ENCODE measurements around the gene FAM174A. TPM values are rescaled to one million over a fixed set of nuclear protein-coding genes. Genes with fewer than 3 reads are reported as not detected.

The FAM174A gene
- total and polyA plus RNA-seq, 2 donors (not counting 3 experiments of a cell fraction or from before 2014, with no cell fraction given): 11.8 to 15.2 TPM

GRCh38 chr5:100577506-100577905 is 42.3 kb downstream of the FAM174A start:
- TF ChIP-seq POLR2A (IDR thresholded peaks at IDR 0.05; ENCODE audit: low read depth, low read length) (no peak), MYC (IDR thresholded peaks at IDR 0.05; ENCODE audit: low read depth, low read length) (no peak), GATA2 (IDR thresholded peaks at IDR 0.05; ENCODE audit: insufficient read depth, insufficient read length, low read depth, low read length) (no peak), JUN (IDR thresholded peaks at IDR 0.05; ENCODE audit: borderline replicate concordance, insufficient read depth, insufficient read length, low read depth) (no peak), EZH2 (IDR thresholded peaks at IDR 0.05; ENCODE audit: borderline replicate concordance, low read depth, low read length, severe bottlenecking) (no peak), MAX (IDR thresholded peaks at IDR 0.05; ENCODE audit: insufficient read depth, insufficient read length) (no peak), POLR2AphosphoS5 (IDR thresholded peaks at IDR 0.05; ENCODE audit: insufficient read depth, low read depth, low read length) (no peak), CTCF (IDR thresholded peaks at IDR 0.05; ENCODE audit: extremely low read depth in 1 of 2, insufficient read depth in 1 of 2, low read depth in 1 of 2, low read length in 2 of 2) (no peak), FOS (IDR thresholded peaks at IDR 0.05; ENCODE audit: borderline replicate concordance, insufficient read depth, low read length) (no peak)
- POLR2A ChIA-PET: no interaction called here
- dilution Hi-C loops (cut with MboI; ENCODE audit: extremely low pct_ligation_motif_present, low sequenced_read_pairs): no loop called here
- DNase-seq (ENCODE audit: low read depth, low spot score) (no peak), FAIRE-seq (no peak)
- H2AFZ ChIP-seq (ENCODE audit: low read depth, low read length): no peak overlapping the region
- H3K4me2 ChIP-seq (ENCODE audit: insufficient read depth, low read length): no peak overlapping the region
- H3K27me3 ChIP-seq (ENCODE audit: control insufficient read depth in 2 of 2, insufficient read depth in 2 of 2, low read length in 2 of 2): no peaks in the 10 kb centered on the region
- intact Hi-C loops (cut with micrococcal nuclease): loop anchor here (2.0 kb wide), 1 partner anchor 263 kb away; no protein-coding TSS in a partner anchor
- BruUV-seq (replicated peaks): no TSS peak
- no peak overlapping the region for H3K9ac ChIP-seq (replicated peaks; ENCODE audit: extremely low read depth, insufficient read depth, low read length)
- H3K27ac ChIP-seq (ENCODE audit: insufficient read depth, low read depth, low read length): no peak overlapping the region
- H3K9me1 ChIP-seq (replicated peaks; ENCODE audit: control insufficient read depth, extremely low read depth, insufficient read depth, low read length): no peaks in the 10 kb centered on the region
- no peaks in the 10 kb centered on the region for H4K20me1 ChIP-seq (replicated peaks; ENCODE audit: control insufficient read depth, extremely low read depth, insufficient read depth, low read length)
- no peak overlapping the region for H3K4me3 ChIP-seq (replicated peaks in 1 of 3; ENCODE audit: insufficient read depth in 1 of 3, low read depth in 1 of 3, low read length in 3 of 3)
- H3K4me1 ChIP-seq (ENCODE audit: control insufficient read depth, extremely low read depth, insufficient read depth, low read length): peaks cover 24% of the 10 kb centered on the region
- H3K79me2 ChIP-seq (ENCODE audit: control insufficient read depth, insufficient read depth, low read length): peaks cover 1% of the 10 kb centered on the region
- no peaks in the 10 kb centered on the region for H3K36me3 ChIP-seq (ENCODE audit: control insufficient read depth in 2 of 2, extremely low read depth in 1 of 2, insufficient read depth in 2 of 2, low read length in 2 of 2)
- H3K9me3 ChIP-seq (replicated peaks; ENCODE audit: control insufficient read depth, insufficient read depth, low read length): no peaks in the 10 kb centered on the region
- CTCF ChIA-PET: interaction anchor here (1.4 kb wide), 1 partner anchor 10 kb away, joined by 3 read pairs; no protein-coding TSS in a partner anchor
